Activated CD4-positive, alpha-beta T cell treated with anti-CD3 and anti-CD28 coated beads, Interleukin-2, Interleukin-6, amounts not matched to agents 100 ng/mL and 50 ng/mL, durations not matched to agents 16 hours and 8 hours (primary cell): ENCODE data around the gene NODAL.
A peak's percentile ranks its signal among the peaks of the same experiment; 100 is the strongest.

ENCODE experiments used
- DNase-seq: peaks from one replicate; pipeline ENCODE4 v3.0.0-alpha.2; 2020

Gene NODAL

GRCh38 chr10:70432561-70433263 lies 8.8 kb downstream of the NODAL start:
- no peak for DNase-seq

DNA sequence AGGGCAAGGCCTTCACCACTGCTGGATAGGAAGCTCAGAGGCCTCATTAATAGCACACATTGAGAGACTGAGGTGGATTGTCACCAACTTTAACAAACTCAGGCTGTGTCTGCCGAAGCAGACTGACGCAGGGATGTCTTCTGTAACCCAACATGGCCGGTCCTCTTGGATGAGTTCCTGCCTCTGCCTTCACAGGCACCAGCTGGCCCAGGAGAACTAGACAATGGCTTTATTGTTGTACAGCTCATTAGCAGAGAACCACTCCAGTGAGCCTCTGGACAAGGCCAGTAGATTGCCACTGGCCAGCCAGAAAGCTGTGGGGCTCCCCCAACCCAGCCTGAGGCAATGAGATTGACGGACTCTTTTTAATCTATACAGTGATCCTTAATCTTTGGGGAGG lies 9.4 kb downstream of the NODAL start:
- no peak for DNase-seq

- DNase-seq: no peak
These were observed 10.7 kb downstream of the NODAL start for GRCh38 chr10:70430493-70431445.

DNA sequence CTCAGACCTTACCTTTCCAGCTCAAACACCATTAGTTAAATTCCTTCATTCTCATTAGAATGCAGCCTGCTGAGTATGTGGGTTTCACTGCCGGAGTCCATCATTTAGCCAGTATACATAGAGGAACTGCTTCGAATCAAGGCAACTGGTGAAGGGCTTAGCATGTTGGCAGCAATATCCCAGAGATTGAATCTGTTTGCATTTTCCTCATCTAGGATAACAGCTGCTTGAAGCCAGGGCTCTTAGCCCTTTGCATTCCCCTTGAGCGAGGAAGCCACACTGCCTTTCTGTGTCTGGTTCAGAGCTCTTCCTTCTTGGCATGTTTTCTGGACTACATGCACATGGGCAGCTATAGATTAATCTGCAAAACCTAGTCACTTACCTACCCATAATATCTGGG lies 14.7 kb downstream of the NODAL start:
- DNase-seq: no peak

- DNase-seq: no peak
These were observed 16.4 kb downstream of the NODAL start for GRCh38 chr10:70425096-70425495.

DNA sequence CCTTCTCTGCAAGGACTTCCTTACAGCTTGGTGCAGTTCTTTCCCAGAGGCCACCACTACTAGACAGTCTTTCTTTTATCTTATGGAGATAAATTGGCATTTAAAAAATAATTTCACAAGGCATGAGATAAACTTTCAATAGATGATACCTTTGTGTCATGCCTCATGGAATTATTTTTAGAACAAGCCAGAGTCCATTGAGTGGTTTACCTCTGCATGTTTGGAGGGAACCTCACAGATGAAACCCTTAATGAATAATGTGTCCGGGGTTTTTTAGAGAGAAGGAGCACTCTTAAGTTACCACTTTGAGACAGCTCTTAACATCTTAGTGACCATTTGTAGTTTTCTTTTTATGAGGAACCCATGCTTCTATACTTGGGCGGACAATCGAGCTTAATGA lies 17.2 kb downstream of the NODAL start:
- no peak for DNase-seq

GRCh38 chr10:70418713-70419112 lies 22.8 kb downstream of the NODAL start:
- DNase-seq: no peak

GRCh38 chr10:70418229-70418628 lies 23.3 kb downstream of the NODAL start:
- DNase-seq: peak; percentile 16

DNA sequence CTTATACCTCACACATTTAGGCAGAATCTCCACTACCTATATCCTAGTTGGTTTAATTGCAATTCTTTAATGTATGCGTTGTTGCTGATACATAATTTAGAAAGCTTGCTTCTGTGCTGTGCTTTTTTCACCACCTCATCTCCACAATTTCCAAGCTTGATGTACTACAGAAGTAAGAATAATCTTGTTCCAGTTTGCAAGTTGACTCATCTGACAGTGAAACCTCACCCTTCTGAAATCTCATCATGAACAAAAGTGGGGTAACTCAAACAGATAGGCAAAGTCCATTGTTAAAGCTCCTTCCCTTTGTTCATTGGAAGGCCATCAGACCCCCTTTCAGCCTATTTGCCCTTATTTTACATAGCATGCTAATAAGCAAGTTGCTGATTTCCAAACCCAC lies 23.9 kb downstream of the NODAL start:
- peak; percentile 37 for DNase-seq

DNA sequence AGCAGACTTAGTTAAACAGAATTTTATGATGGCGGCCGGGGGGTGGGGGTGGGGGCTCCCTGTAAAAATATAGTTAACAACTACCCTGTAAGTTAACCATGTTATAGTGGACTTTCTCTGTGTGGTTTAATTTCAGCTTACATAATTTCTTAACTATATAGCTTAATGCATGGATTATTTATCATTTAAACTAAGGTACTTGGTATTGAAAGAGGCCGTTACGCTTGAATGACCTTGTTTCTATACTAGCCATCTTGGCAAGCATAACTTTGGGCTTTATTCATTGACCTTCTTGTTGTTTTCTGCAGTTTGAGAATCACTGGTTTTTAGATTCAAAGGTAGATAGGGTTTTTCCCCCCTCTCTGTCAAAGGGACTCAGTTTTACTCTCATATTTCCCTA lies 29.1 kb downstream of the NODAL start:
- no peak for DNase-seq

GRCh38 chr10:70410608-70411007 lies 30.9 kb downstream of the NODAL start:
- DNase-seq: no peak

GRCh38 chr10:70409772-70410171 lies 31.7 kb downstream of the NODAL start:
- no peak for DNase-seq

- DNase-seq: peak; percentile 70
These were observed 36.2 kb downstream of the NODAL start for GRCh38 chr10:70405037-70405824.

GRCh38 chr10:70404787-70405036 lies 36.8 kb downstream of the NODAL start:
- no peak for DNase-seq

DNA sequence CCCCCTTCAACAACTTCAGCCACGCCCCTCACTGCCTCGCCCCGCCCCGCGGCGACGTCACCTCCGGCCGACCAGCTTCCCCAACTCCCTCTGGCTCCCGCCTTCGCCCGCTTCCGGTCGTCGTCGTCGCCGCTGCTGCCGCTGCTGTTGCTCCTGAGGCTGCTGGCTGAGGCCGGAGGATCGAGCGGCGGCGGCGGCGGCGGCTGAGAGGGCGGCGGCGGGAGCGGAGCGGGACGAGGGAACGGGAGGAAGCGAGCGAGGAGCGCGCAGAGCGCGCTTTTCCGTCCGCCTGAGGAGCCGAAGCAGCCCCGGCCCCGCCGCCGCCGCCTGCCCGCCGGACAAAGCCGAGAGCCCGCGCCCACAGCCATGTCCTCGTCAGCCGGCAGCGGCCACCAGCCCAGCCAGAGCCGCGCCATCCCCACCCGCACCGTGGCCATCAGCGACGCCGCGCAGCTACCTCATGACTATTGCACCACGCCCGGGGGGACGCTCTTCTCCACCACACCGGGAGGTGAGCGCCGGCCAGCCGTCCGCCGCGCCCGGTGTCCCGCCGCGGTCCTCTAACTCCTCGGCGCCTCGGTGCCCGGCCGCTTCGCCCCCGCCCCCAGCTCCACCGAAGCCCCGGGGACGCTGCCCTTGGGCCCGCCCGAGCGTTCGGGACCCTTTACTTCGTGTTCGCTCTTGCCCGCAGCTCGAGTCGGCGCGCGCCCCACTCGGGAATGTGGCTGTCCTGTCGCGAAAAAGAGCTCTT lies 37.3 kb downstream of the NODAL start, which contains the start of gene EIF4EBP2:
Gene EIF4EBP2 (plus strand): TSS at position 110 of the 751 bp plus-strand sequence. CDS start 257 bp downstream, at position 367.
- DNase-seq: peak; percentile 99

GRCh38 chr10:70403483-70404035 lies 37.9 kb downstream of the NODAL start:
- DNase-seq: no peak

GRCh38 chr10:70399177-70399576 lies 42.3 kb downstream of the NODAL start:
- DNase-seq: no peak

DNA sequence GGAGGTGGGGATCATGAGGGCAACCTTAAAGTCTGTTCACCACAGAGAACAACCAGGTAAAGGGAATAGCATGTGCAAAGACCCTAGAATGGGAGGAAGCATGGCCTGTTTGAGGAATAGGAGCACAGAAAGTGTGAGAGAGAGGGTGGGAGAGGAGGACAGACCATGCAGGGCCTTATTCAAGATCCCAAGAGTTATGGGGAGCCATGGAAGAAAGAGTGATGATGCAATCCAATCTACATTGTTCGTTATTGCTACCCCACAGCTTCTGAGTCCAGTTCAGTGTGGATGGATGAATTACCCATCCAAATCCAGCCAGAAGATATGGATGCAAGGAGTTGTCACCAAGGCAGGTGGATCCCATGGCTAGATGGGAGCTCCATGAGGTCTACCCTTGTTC lies 45.3 kb downstream of the NODAL start:
- no peak for DNase-seq

DNA sequence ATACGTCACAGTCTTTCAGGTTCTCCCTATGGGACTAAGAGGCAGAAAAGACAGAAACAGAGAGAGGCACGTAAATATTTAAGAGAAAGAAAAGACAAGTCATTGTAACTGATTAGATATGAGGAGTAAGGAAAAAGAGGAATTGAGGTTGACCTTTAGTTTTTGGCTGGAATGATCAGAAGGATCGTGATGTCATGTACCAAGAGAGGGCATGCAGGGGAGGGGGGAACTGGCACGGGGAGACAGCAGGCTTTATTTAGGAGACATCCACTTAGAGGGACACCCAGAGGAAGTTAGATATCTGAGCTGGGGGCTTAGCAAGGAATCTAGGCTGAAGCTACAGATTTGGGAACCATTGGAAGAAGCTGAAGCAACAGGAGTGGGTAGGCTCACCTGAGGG lies 49.8 kb downstream of the NODAL start:
- DNase-seq: no peak
